Endothelial cell of umbilical vein (primary cell): ENCODE measurements around the gene IL1R1. TPM values are rescaled to one million over a fixed set of nuclear protein-coding genes. Genes with fewer than 3 reads are reported as not detected.

ENCODE experiments used
- BruUV-seq: library from RNA; stranded (reverse); fragments of 400-500 nt; replicated peaks from 2 replicates; lab custom pipeline; 2021; lab: Mats Ljungman, UMichigan
- CTCF ChIA-PET: fragments of 300-600, 350-600 bp; sonication (Branson Sonifier 250); formaldehyde crosslinking; loops from one replicate; lab custom pipeline; 2021; ENCODE audit warnings: antibody characterized with exemption, inconsistent platforms; lab: Charles Lee
- POLR2A ChIA-PET: fragments of 300-600, 350-600 bp; sonication (Branson Sonifier 250); formaldehyde crosslinking; loops from one replicate; lab custom pipeline; 2021; ENCODE audit warnings: antibody characterized with exemption, inconsistent platforms; lab: Charles Lee
- DNase-seq: peaks from one replicate; pipeline ENCODE4 v3.0.0-alpha.2; 2011; ENCODE audit warnings: low read depth, low spot score
- FAIRE-seq: peaks from 2 replicates; lab custom pipeline; 2011; peaks lifted over from hg19 to GRCh38; lab: Jason Lieb, UNC
- H2AFZ ChIP-seq: 2 replicates; pipeline ENCODE4 v1.6.0; 2012; ENCODE audit warnings: low read depth, low read length, control low read depth, inconsistent platforms
- H3K27ac ChIP-seq: 2 replicates; pipeline ENCODE4 v1.5.1; 2011; ENCODE audit warnings: low read depth, mild to moderate bottlenecking, control low read depth, low read length, moderate library complexity; ENCODE audit not compliant: insufficient read depth
- H3K27me3 ChIP-seq, 2 experiments: 2 replicates each; pipeline versions ENCODE4 v1.6.0 to v1.6.1; 2011; ENCODE audit warnings: low read length in 2 of 2, mixed read lengths in 1 of 2; ENCODE audit not compliant: control insufficient read depth in 2 of 2, insufficient read depth in 2 of 2
- H3K36me3 ChIP-seq, 2 experiments: 2 replicates in 1 of 2; 3 replicates in 1 of 2; pipeline ENCODE4 v1.5.1; 2011; ENCODE audit warnings: low read length in 2 of 2, mild to moderate bottlenecking in 1 of 2, moderate library complexity in 1 of 2; ENCODE audit not compliant: control insufficient read depth in 2 of 2, insufficient read depth in 2 of 2; ENCODE audit errors: extremely low read depth in 1 of 2
- H3K4me1 ChIP-seq: 3 replicates; pipeline ENCODE4 v1.5.1; 2011; ENCODE audit warnings: mild to moderate bottlenecking, low read length; ENCODE audit not compliant: control insufficient read depth, insufficient read depth; ENCODE audit errors: extremely low read depth
- H3K4me2 ChIP-seq: 2 replicates; pipeline ENCODE4 v1.6.1; 2011; ENCODE audit warnings: low read length, control low read depth, mixed read lengths; ENCODE audit not compliant: insufficient read depth
- H3K4me3 ChIP-seq, 3 experiments: fragments of 200-600 bp in 1 of 3; sonication (generic), shearing (Covaris generic) in 1 of 3; replicated peaks in 1 of 3; 2 replicates each; pipeline ENCODE4 v1.5.1; 2011 to 2016; ENCODE audit warnings: control low read depth in 3 of 3, low read length in 3 of 3, mild to moderate bottlenecking in 2 of 3, inconsistent platforms in 1 of 3, low read depth in 1 of 3, moderate library complexity in 1 of 3; ENCODE audit not compliant: insufficient read depth in 1 of 3
- H3K79me2 ChIP-seq: 2 replicates; pipeline ENCODE4 v1.6.0; 2012; ENCODE audit warnings: low read length, inconsistent platforms; ENCODE audit not compliant: control insufficient read depth, insufficient read depth
- H3K9ac ChIP-seq: replicated peaks from 2 replicates; pipeline ENCODE3; 2011; ENCODE audit warnings: low read length, control low read depth; ENCODE audit not compliant: insufficient read depth; ENCODE audit errors: extremely low read depth
- H3K9me1 ChIP-seq: replicated peaks from 3 replicates; pipeline ENCODE4 v1.6.0; 2011; ENCODE audit warnings: mild to moderate bottlenecking, low read length; ENCODE audit not compliant: control insufficient read depth, insufficient read depth; ENCODE audit errors: extremely low read depth
- H3K9me3 ChIP-seq: replicated peaks from 2 replicates; pipeline ENCODE4 v1.5.1; 2012; ENCODE audit warnings: low read length, inconsistent platforms; ENCODE audit not compliant: control insufficient read depth, insufficient read depth
- H4K20me1 ChIP-seq: replicated peaks from 2 replicates; pipeline ENCODE3; 2011; ENCODE audit warnings: mild to moderate bottlenecking, low read length; ENCODE audit not compliant: control insufficient read depth, insufficient read depth; ENCODE audit errors: extremely low read depth
- EZH2 ChIP-seq: IDR thresholded peaks from 2 replicates; pipeline ENCODE4 v1.6.1; 2012; ENCODE audit warnings: borderline replicate concordance, low read depth, mild to moderate bottlenecking, moderate library complexity, low read length, inconsistent platforms; ENCODE audit not compliant: severe bottlenecking
- POLR2AphosphoS5 ChIP-seq: IDR thresholded peaks from 2 replicates; pipeline ENCODE4 v1.6.1; 2012; ENCODE audit warnings: low read depth, mild to moderate bottlenecking, control low read depth, low read length, moderate library complexity; ENCODE audit not compliant: insufficient read depth
- dilution Hi-C: fragments of 300-500 bp; cut with MboI; formaldehyde crosslinking; loops from one replicate; pipeline ENCODE4 v1.15.0; 2019; ENCODE audit warnings: low sequenced_read_pairs; ENCODE audit not compliant: extremely low pct_ligation_motif_present
- intact Hi-C: fragments of 100-400 bp; cut with micrococcal nuclease; formaldehyde crosslinking; loops from one replicate; pipeline ENCODE4 v1.10.0; 2022
- polyA plus RNA-seq, 4 experiments: library from polyadenylated mRNA; depleted of rRNA in 3 of 4; stranded (reverse) in 3 of 4; unstranded in 1 of 4; fragments of >200 nt; gene quantifications; 2 replicates each; pipeline versions ENCODE4 v1.2.1 to v1.2.3, GENCODE V29; 2011 to 2012; ENCODE audit warnings: missing spikeins in 1 of 4
- total RNA-seq: library from RNA; stranded (reverse); gene quantifications from 2 replicates; pipeline ENCODE4 v1.2.3, GENCODE V29; 2021
- TF ChIP-seq, protein P1 (sequence below), 2 donors: IDR thresholded peaks; 1 replicate in 1 of 2; 2 replicates in 1 of 2; pipeline ENCODE4 v1.5.1; 2011; ENCODE audit warnings: low read length in 2 of 2, mild to moderate bottlenecking in 2 of 2, moderate library complexity in 2 of 2, control low read depth in 1 of 2, inconsistent platforms in 1 of 2, low read depth in 1 of 2; ENCODE audit not compliant: insufficient read depth in 1 of 2; ENCODE audit errors: extremely low read depth in 1 of 2

Gene IL1R1
- total and polyA plus RNA-seq, 2 donors (not counting 3 experiments of a cell fraction or from before 2014, with no cell fraction given), result 5.4 to 5.5 TPM

- intact Hi-C loops, result no loop called here
- peaks cover 14% of the 10 kb centered on the region for H3K4me1 ChIP-seq
- no peak for FAIRE-seq
These were observed 2.2 kb upstream of the IL1R1 start for GRCh38 chr2:102140377-102140776.

More at GRCh38 chr2:102140377-102140776, 2.2 kb upstream of the IL1R1 start:
- H3K9ac ChIP-seq, result no peak overlapping the region
- H3K36me3 ChIP-seq, result no peaks in the 10 kb centered on the region
- no peaks in the 10 kb centered on the region for H4K20me1 ChIP-seq
- H3K9me1 ChIP-seq, result no peaks in the 10 kb centered on the region
- BruUV-seq, result no TSS peak
- no peak for TF ChIP-seq EZH2
- no peak for TF ChIP-seq POLR2AphosphoS5
- TF ChIP-seq, protein P1, sequence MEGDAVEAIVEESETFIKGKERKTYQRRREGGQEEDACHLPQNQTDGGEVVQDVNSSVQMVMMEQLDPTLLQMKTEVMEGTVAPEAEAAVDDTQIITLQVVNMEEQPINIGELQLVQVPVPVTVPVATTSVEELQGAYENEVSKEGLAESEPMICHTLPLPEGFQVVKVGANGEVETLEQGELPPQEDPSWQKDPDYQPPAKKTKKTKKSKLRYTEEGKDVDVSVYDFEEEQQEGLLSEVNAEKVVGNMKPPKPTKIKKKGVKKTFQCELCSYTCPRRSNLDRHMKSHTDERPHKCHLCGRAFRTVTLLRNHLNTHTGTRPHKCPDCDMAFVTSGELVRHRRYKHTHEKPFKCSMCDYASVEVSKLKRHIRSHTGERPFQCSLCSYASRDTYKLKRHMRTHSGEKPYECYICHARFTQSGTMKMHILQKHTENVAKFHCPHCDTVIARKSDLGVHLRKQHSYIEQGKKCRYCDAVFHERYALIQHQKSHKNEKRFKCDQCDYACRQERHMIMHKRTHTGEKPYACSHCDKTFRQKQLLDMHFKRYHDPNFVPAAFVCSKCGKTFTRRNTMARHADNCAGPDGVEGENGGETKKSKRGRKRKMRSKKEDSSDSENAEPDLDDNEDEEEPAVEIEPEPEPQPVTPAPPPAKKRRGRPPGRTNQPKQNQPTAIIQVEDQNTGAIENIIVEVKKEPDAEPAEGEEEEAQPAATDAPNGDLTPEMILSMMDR (IDR thresholded peaks at IDR 0.05; ENCODE audit: extremely low read depth in 1 of 2, insufficient read depth in 1 of 2, low read depth in 1 of 2, low read length in 2 of 2), result no peak
- H3K4me3 ChIP-seq, result no peak overlapping the region
- peaks cover 2% of the 10 kb centered on the region for H3K9me3 ChIP-seq
- H3K79me2 ChIP-seq, result no peaks in the 10 kb centered on the region
- POLR2A ChIA-PET, result no interaction called here
- no peak overlapping the region for H3K27ac ChIP-seq
- H3K4me2 ChIP-seq, result no peak overlapping the region
- no peak for DNase-seq
- no peaks in the 10 kb centered on the region for H3K27me3 ChIP-seq
- CTCF ChIA-PET, result interaction anchor here (2.2 to 2.6 kb wide), 3 partner anchors 10 to 120 kb away, joined by 5 to 23 read pairs (median 22); no protein-coding TSS in a partner anchor
- dilution Hi-C loops, result no loop called here
- no peak overlapping the region for H2AFZ ChIP-seq
